IgD-negative memory B cell (primary cell): ENCODE results near the gene CHMP1A. TPM values are rescaled to one million over a fixed set of nuclear protein-coding genes. Genes with fewer than 3 reads are reported as not detected.
"Not testable (repeated sequence)": the region's sequence is repeated elsewhere in the genome, so short reads cannot be mapped to it uniquely, and the experiment has no call there.

ENCODE experiments used
- H3K27ac Mint-ChIP-seq, 3 donors: one replicate each; pipeline ENCODE4 v1.8.0; 2020 to 2022; ENCODE audit warnings: mild to moderate bottlenecking in 3 of 3, mixed read lengths in 3 of 3, moderate library complexity in 1 of 3
- H3K27me3 Mint-ChIP-seq: one replicate; pipeline ENCODE4 v1.8.0; 2021; ENCODE audit warnings: mixed read lengths
- H3K36me3 Mint-ChIP-seq: one replicate; pipeline ENCODE4 v1.8.0; 2020; ENCODE audit warnings: mild to moderate bottlenecking, mixed read lengths
- H3K4me1 Mint-ChIP-seq, 3 donors: one replicate each; pipeline ENCODE4 v1.8.0; 2020 to 2022; ENCODE audit warnings: mixed read lengths in 3 of 3, mild to moderate bottlenecking in 1 of 3
- H3K4me3 Mint-ChIP-seq, 4 donors: one replicate each; pipeline ENCODE4 v1.8.0; 2020 to 2022; ENCODE audit warnings: mild to moderate bottlenecking in 4 of 4, mixed read lengths in 4 of 4, moderate library complexity in 3 of 4
- H3K9me3 Mint-ChIP-seq, 3 donors: one replicate each; pipeline ENCODE4 v1.8.0; 2020 to 2021; ENCODE audit warnings: mixed read lengths in 3 of 3, mild to moderate bottlenecking in 1 of 3
- polyA plus RNA-seq: library from polyadenylated mRNA; unstranded; fragments of 300-500 nt; fragmentation: Illumina TruSeq; gene quantifications from one replicate; pipeline ENCODE4 v1.2.3, GENCODE V29; 2021

Gene CHMP1A
- polyA plus RNA-seq, 1 donor from 2014 or later = 63.9 TPM

GRCh38 chr16:89695875-89696669 is 38.6 kb upstream of the CHMP1A start:
- Mint-ChIP-seq H3K27me3 (no peaks in the 10 kb centered on the region), H3K36me3 (no peaks in the 10 kb centered on the region), H3K4me3 (peak overlapping the region in 2 of 4 donors; percentile 29 to 58), H3K4me1 (peaks cover 8 to 11% (median 10%) of the 10 kb centered on the region in 3 donors), H3K9me3 (no peaks in the 10 kb centered on the region), H3K27ac (peak overlapping the region in 1 of 3 donors; percentile 48)

- Mint-ChIP-seq H3K27ac (peak overlapping the region in 2 of 3 donors; percentile 18 to 39), H3K4me3 (peak overlapping the region in 2 of 4 donors; percentile 17 to 29), H3K9me3 (no peaks in the 10 kb centered on the region), H3K4me1 (peaks cover 8 to 11% (median 10%) of the 10 kb centered on the region in 3 donors), H3K27me3 (no peaks in the 10 kb centered on the region), H3K36me3 (no peaks in the 10 kb centered on the region)
Observed at GRCh38 chr16:89695086-89695874, 37.8 kb upstream of the CHMP1A start.

GRCh38 chr16:89694784-89695085 is 37.2 kb upstream of the CHMP1A start:
- not testable (repeated sequence) for H3K27me3 Mint-ChIP-seq, H3K9me3 Mint-ChIP-seq, H3K27ac Mint-ChIP-seq, H3K4me1 Mint-ChIP-seq, H3K36me3 Mint-ChIP-seq
- peak overlapping the region in 1 of 4 donors; percentile 29 for H3K4me3 Mint-ChIP-seq

- no peaks in the 10 kb centered on the region for H3K9me3 Mint-ChIP-seq
- H3K36me3 Mint-ChIP-seq = peaks cover 3% of the 10 kb centered on the region
- peaks cover 4 to 6% (median 5%) of the 10 kb centered on the region in 3 donors for H3K4me1 Mint-ChIP-seq
- H3K27ac Mint-ChIP-seq = peak overlapping the region in 2 of 3 donors; percentile 42 to 78
- H3K4me3 Mint-ChIP-seq = peak overlapping the region in 1 of 4 donors; percentile 17
- H3K27me3 Mint-ChIP-seq = no peaks in the 10 kb centered on the region
Observed at GRCh38 chr16:89693931-89694783, 36.6 kb upstream of the CHMP1A start.

- H3K27ac Mint-ChIP-seq = peak overlapping the region in 2 of 3 donors; percentile 42 to 78
- H3K4me1 Mint-ChIP-seq = peaks cover 3 to 4% (median 4%) of the 10 kb centered on the region in 3 donors
- no peaks in the 10 kb centered on the region for H3K9me3 Mint-ChIP-seq
- H3K27me3 Mint-ChIP-seq = no peaks in the 10 kb centered on the region
- H3K36me3 Mint-ChIP-seq = peaks cover 3% of the 10 kb centered on the region
- peak overlapping the region in 1 of 4 donors; percentile 17 for H3K4me3 Mint-ChIP-seq
Observed at GRCh38 chr16:89693289-89693731, 35.8 kb upstream of the CHMP1A start.

GRCh38 chr16:89691986-89692569 is 34.6 kb upstream of the CHMP1A start:
- H3K4me3 Mint-ChIP-seq = peak overlapping the region in 2 of 4 donors; percentile 26 to 37
- no peaks in the 10 kb centered on the region for H3K9me3 Mint-ChIP-seq
- peaks cover 8 to 11% (median 8%) of the 10 kb centered on the region in 3 donors for H3K4me1 Mint-ChIP-seq
- peak overlapping the region in 2 of 3 donors; percentile 42 to 57 for H3K27ac Mint-ChIP-seq
- H3K36me3 Mint-ChIP-seq = peaks cover 3% of the 10 kb centered on the region
- H3K27me3 Mint-ChIP-seq = no peaks in the 10 kb centered on the region

- Mint-ChIP-seq H3K4me3 (peak overlapping the region in 1 of 4 donors; percentile 26), H3K27ac (peak overlapping the region in 1 of 3 donors; percentile 42), H3K9me3 (no peaks in the 10 kb centered on the region), H3K36me3 (peaks cover 3% of the 10 kb centered on the region), H3K4me1 (peaks cover 8 to 10% (median 9%) of the 10 kb centered on the region in 3 donors), H3K27me3 (no peaks in the 10 kb centered on the region)
Observed at GRCh38 chr16:89691231-89691985, 33.9 kb upstream of the CHMP1A start.

GRCh38 chr16:89690392-89690901 is 32.9 kb upstream of the CHMP1A start:
- Mint-ChIP-seq H3K4me1 (peaks cover 8 to 9% (median 8%) of the 10 kb centered on the region in 3 donors), H3K9me3 (no peaks in the 10 kb centered on the region), H3K36me3 (peaks cover 3% of the 10 kb centered on the region), H3K27ac (peak overlapping the region in 1 of 3 donors; percentile 53), H3K4me3 (peak overlapping the region in 2 of 4 donors; percentile 65 to 68), H3K27me3 (no peaks in the 10 kb centered on the region)

- H3K36me3 Mint-ChIP-seq, H3K4me3 Mint-ChIP-seq, H3K4me1 Mint-ChIP-seq, H3K9me3 Mint-ChIP-seq, H3K27me3 Mint-ChIP-seq: not testable (repeated sequence)
- H3K27ac Mint-ChIP-seq = peak overlapping the region in 1 of 3 donors; percentile 53
Observed at GRCh38 chr16:89689621-89690020, 32.1 kb upstream of the CHMP1A start.

GRCh38 chr16:89689142-89689541 is 31.6 kb upstream of the CHMP1A start:
- H3K4me1 Mint-ChIP-seq = peaks cover 8 to 9% (median 8%) of the 10 kb centered on the region in 3 donors
- H3K27me3 Mint-ChIP-seq = no peaks in the 10 kb centered on the region
- H3K4me3 Mint-ChIP-seq = peak overlapping the region in 2 of 4 donors; percentile 50 to 55
- H3K36me3 Mint-ChIP-seq = peaks cover 4% of the 10 kb centered on the region
- no peaks in the 10 kb centered on the region for H3K9me3 Mint-ChIP-seq
- H3K27ac Mint-ChIP-seq = no peak overlapping the region

- H3K36me3 Mint-ChIP-seq = peaks cover 4% of the 10 kb centered on the region
Observed at GRCh38 chr16:89688395-89688794, 30.9 kb upstream of the CHMP1A start.

GRCh38 chr16:89687092-89687940 is 29.8 kb upstream of the CHMP1A start:
- Mint-ChIP-seq H3K9me3 (no peaks in the 10 kb centered on the region), H3K4me3 (peak overlapping the region; percentile 90 to 99 (median 94)), H3K27ac (peak overlapping the region in 2 of 3 donors; percentile 82 to 88), H3K27me3 (no peaks in the 10 kb centered on the region), H3K4me1 (peaks cover 4 to 9% (median 8%) of the 10 kb centered on the region in 3 donors), H3K36me3 (peaks cover 4% of the 10 kb centered on the region)

More at GRCh38 chr16:89688395-89688794, 30.9 kb upstream of the CHMP1A start:
- Mint-ChIP-seq H3K27ac (no peak overlapping the region), H3K4me1 (peaks cover 6 to 9% (median 8%) of the 10 kb centered on the region in 3 donors), H3K9me3 (no peaks in the 10 kb centered on the region), H3K4me3 (peak overlapping the region in 3 of 4 donors; percentile 90 to 99 (median 92)), H3K27me3 (no peaks in the 10 kb centered on the region)
